GM19397 (cell line): ENCODE data around the gene CADPS.

Source experiments
- ATAC-seq: cut with Tn5 transposase; IDR thresholded peaks from one replicate; pipeline ENCODE4 v1.9.1; 2021; ENCODE audit warnings: mild to moderate bottlenecking, moderate library complexity; ENCODE audit not compliant: unreplicated experiment

CADPS gene

DNA sequence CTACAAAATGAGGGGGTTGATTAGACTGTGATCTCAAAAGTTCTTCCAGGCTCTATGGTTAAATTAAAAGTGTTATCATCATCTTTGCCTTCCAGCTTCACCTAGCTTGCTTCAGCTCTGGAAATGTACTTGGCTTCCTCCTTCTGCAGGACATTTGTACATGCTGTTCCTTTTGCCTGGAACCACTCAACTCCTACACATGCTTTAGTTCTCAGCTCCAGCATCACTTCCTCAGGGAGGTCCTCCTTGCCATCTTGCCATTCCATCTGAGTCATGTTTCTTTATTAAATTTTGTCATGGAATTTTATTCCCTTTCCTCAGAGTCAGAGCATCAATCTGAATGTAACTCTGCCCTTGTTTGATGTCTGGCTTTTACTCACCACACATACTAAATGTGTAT is 343.2 kb downstream of the CADPS start:
- no peak for ATAC-seq

- no peak for ATAC-seq
Measured at GRCh38 chr3:62531493-62531892, 343.7 kb downstream of the CADPS start.

- no peak for ATAC-seq
Measured at GRCh38 chr3:62529230-62529629, 346.0 kb downstream of the CADPS start.

GRCh38 chr3:62527474-62527873 is 347.7 kb downstream of the CADPS start:
- no peak for ATAC-seq

DNA sequence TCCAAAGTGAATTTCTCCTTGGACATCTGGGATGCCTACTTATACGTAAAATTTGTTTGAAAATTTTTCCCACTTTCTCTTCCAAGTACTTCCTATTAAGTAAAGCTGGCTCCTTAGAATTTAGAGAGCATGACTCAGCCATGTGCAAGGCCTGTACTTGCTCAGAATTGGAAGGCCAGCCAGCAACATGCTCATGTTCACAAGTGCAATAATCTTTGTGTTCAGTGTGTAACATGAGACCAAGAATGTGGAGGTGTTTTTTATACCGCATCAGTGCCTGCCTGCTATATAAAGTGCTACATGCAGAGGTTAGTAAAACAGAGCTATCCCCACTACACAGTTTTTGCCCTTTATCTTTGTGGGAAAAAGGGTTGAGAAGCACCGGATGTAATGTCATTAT is 349.9 kb downstream of the CADPS start:
- no peak for ATAC-seq

GRCh38 chr3:62523672-62524071 is 351.5 kb downstream of the CADPS start:
- no peak for ATAC-seq

DNA sequence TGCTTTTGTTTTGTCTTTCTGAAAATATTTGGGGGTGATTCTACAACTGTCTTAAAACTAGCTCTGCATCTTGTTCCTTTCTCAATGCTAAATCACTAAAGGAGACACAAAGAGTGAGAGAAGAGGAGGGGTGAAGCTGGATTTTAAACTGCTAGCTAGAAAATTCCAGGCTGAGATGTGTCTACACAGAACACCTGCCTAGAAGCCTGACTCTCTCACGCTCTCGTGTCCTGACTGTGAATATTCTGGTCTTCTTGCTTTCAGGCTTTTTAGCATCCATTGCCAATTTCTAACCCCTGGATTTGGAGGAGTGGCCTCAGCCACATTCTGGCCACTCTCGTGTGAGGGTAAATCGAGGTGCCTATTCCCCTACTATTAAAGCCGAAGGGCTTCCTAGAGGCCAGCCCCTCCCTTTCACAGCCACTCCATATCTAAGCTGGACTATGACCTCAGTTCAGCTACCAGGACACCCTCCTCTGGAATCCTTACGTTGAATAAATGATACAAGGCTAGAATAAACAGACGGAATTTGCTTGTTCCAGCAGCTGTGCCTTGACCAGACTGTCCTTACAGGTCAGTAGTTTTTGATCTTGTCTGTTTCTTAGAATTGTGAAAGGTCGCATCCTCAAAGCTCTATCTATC is 353.6 kb downstream of the CADPS start:
- no peak for ATAC-seq

DNA sequence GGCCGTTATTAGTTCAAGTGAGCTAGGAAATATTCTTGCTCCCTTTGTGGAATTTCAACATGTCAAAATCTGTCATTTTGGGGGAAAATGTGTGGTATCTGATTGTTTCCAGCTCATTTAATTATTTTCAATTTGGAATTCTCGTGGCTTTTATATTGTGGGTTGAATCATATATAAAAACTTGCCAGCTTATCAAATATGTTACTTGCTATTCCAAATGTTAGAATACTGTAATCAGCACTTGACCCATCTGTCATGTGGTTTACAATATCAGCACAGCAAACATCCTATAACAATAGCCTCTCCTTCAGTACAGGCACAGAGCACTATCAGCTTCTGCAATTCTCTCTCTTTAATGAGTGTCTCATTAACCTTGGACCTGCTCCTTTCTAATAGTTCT is 371.7 kb downstream of the CADPS start:
- no peak for ATAC-seq

DNA sequence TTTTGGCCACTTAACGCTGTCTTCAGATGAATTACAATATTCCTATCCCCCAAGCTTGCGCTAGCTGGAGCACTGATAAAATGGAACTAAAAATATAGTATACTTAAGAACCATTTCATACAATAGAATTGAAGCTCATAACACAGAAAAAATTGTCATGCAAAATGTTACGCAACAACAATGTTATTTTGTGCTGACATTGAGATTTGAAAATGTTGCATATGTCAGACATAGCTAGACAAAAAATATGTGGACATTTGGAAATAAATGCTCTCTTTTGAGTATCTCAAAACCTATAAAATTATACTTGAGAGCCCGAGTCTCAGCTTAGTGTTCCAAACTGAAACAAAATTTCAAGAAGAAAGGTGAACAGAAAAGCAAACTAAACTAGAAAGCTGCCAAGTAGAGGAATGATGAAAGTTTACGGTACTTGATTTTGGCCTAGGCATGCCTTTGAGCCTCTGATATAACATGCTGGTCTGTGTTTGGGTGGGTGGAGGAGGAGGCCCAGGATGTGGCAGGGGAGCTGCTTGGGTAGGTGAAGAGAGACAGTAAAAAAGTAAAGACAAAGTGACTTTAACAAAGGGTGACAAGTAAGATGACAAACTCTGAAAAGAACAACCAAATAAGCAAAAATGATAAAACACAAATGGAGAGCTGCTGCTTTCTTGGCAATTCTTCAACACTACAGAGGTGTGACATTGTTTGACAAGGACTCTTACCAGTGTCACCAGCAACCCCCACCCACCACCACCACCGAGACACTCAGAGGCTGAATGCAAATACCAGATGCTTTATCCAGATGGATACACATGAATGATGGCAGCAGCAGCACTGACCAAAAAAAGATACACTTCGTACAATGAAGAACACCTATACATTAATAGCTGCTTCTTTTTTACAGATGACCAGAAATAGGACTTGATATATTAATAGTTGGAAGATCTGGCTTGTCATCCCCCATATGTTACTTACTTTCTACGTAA is 372.6 kb downstream of the CADPS start:
- no peak for ATAC-seq

DNA sequence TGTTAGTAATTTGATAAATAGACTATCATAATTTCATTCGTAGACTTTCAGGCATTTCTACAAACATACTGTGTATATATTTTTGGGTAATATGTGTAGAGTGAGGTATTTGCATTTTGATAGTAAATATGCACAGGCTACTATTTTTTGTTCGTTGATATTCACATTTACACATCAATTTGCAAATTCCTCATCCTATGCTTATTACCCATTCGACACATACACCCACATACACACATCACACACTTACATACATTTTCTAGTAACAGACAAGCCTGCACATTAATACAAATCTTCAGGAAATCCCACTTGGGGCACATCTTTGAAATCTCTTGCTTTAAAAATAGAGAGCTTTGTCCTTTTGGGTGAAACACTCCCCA is 373.9 kb downstream of the CADPS start:
- no peak for ATAC-seq

DNA sequence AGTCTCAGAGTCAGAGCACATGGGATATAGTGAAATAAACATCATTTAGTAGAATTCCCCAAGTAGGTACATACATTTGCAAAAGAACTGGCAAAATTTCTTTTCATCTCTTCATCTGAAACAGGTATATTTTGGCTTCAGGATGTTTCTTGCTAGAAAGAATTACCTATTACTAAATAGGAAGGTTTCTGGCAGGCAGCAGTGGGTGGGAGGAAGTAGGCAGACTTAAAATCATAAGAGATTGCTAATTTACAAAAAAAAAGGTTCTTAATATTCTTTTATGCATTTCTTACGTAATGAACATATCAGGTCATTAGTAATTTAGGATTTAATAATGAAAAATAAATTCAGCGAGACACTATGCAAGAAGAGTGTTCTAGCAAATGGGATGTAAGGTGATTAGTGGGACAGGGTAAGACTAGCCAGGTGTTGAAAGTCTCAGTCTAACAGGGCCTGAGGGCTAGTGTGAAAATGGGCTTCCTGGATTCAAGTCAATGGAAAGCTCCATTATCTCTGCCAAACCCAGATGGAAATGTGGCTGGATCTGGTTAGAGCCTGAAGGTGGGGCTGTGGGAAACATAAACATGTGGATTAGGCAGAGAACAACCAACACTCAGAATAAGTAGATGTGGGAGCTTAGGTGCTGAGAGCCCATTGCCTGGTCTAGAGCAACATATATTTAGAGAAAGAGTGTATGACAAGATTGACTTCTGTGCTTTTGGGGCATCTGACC is 374.5 kb downstream of the CADPS start:
- no peak for ATAC-seq

DNA sequence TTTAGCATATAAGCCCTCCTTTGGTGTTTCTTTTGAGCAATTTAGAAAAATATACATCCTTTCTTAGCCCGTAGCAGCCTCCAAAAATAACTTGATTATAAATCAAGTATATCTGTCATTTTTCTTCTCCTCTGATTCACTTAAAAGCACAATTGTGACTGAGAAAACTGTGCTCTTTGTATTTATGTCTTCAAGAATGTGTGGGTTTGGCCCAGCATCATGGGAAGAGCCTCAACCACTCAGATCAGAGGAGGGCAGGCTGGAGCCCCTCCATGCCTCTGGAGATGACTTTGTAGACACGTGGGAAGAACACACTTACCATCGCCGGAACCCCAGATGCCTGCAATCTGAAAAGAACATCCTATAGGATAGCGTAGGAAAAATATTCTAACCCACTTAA is 378.1 kb downstream of the CADPS start:
- ATAC-seq = no peak

DNA sequence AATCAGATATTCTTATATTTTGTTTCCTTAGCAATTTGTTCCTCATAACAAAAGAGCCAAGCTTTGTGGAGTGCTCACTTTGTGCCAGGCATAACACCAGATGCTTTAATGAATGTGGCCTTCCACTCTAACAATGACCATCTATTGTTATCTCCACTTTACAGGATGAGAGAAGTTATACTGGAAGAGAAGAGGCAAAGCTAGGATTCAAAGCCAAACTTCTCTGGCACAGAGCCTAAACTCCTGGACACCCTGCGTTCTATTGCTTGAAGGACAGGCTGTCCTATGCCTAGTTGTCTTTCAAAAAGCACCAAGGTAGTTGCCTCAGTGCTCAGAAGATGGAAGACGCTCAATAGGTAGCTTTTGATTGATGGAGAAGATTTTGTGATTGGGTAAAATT is 378.7 kb downstream of the CADPS start:
- ATAC-seq = no peak

- ATAC-seq = no peak
Measured at GRCh38 chr3:62493109-62493801, 382.0 kb downstream of the CADPS start.

GRCh38 chr3:62482961-62483360 is 392.3 kb downstream of the CADPS start:
- no peak for ATAC-seq

- no peak for ATAC-seq
Measured at GRCh38 chr3:62481962-62482361, 393.3 kb downstream of the CADPS start.

- ATAC-seq = no peak
Measured at GRCh38 chr3:62480056-62480455, 395.2 kb downstream of the CADPS start.

DNA sequence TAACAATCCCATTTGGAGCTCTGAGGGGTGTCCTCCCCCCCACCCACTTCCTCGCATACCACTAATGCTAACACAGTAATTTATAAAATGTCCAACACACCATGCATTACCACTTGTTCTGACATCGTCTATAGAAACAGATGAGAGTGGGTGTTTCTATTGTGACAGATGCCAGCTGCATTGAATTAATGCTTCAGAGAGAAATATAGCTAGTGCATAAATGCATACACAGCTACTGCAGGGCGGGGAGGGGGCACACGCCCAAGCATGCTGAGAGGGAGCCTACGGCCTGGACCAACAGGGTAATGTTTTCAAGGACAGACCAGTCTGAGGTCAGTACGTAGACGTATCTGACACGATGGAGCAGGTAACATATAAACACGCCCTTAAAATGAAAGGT is 395.9 kb downstream of the CADPS start:
- no peak for ATAC-seq

- no peak for ATAC-seq
Measured at GRCh38 chr3:62475306-62475705, 399.9 kb downstream of the CADPS start.

GRCh38 chr3:62467966-62468722 is 407.1 kb downstream of the CADPS start:
- ATAC-seq = no peak
